Measurements from ENCODE around the gene SLC41A1.

The SLC41A1 gene

DNA sequence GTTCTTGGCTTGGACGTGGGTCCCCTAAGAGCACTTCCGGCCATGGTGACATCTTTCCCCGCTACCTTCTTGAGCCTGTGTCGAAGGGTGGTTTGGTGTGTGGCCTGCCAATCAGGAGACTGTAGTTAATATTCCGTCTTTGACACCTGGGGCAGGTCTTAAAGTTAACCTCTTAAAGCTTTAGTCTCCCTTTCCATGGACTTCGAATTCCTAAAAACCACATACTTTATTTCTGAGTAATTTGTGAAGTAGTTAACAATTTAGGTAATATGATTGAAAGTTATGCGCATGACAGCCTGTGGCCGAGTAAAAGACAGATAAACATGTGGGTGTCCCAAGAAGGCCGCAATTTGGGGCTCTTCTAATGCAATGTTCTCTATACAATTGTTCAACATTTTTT lies 27.6 kb downstream of the SLC41A1 start:
- DNase-seq, result no peak

DNA sequence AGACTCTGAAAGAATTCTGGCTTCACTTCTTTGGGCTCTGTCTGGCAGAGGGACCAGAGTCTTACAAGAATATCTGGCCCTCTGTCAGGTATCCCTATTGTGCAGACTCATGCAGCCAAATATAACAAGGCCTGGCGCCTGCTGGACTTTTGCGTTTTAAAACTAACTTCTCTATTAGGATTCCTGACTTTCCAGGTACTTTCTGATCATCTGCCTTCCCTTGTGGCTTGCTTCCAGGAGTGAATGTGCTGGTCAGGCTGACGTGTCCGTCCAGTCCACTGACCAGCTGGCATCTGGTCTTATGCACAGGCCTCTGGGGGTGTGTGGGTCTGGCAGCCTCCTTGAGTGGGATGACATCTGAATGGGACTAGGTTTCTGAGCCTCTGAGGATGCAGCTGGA lies 29.1 kb downstream of the SLC41A1 start:
- no peak for DNase-seq

DNA sequence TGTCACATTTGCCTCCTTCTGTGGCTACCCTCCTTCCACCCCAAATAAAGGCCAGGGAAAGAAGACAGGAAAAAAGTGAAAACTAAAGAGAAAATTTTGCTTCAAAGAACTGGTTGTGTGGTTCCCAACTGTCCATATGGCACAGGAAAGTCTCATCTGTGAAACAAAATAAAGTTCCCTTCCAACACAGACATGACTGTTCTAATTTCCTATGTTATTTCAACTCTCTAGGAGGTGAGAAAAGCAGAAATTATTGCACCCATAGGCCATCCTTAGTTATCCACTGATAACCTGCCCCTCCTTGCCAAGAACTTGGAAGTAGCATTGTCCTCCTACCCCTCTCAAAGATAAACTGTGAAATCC lies 29.6 kb downstream of the SLC41A1 start:
- DNase-seq, result no peak

DNA sequence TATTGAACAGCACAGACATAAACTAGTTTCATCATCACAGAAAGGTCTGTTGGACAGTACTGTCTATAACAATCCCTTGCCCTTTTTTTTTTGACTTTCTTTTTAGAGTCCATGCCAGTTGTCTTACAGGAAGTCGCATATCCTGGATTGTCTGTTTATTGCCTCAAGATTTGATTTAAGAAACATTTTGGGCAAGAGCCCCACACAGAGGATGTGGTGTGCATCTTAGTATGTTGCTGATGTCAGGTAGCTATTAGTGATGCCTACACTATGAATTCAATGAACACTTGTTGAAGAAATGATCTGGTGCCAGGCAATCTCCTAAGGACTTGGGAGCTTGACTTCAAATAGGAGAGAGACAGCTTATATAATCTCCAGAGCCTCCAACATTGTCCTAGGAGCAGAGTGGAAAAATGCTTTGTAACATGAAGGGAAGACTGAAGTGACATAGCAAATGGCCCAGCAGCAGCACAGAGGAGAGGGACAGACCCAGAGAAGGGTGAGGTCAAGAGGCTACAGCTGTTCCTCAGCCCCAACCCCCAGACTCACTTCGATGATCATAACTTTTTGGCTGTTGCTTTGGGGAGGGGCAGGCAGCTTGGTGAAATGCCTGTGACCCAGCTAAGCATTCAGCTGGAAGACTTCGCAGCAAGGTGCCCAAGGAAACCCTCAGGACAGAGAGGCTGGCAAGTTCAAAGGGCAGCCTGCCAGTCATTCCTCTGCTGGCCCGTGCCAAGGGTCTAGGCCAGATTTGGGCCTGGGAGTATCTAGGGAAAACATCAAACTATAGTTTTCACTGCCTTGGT lies 30.2 kb downstream of the SLC41A1 start:
- DNase-seq, result no peak

DNA sequence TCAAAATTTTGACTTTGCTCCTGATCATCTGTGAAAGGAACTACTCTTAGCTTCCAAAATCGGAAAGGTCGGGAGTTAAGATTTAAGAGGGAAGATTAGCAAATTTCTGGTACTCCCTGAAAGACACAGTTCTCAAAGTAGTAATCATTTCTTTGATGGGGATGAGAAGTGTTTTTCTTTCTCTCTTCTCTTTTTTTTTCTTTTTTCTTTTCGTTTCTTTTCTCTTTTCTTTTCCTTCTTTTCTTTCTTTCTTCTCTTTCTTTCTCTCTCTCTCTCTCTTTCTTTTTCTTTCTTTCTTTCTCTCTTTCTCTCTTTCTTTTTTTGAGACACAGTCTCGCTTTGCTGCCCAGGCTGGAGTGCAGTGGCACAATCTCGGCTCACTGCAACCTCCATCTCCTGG lies 32.7 kb downstream of the SLC41A1 start:
- no peak for DNase-seq

DNA sequence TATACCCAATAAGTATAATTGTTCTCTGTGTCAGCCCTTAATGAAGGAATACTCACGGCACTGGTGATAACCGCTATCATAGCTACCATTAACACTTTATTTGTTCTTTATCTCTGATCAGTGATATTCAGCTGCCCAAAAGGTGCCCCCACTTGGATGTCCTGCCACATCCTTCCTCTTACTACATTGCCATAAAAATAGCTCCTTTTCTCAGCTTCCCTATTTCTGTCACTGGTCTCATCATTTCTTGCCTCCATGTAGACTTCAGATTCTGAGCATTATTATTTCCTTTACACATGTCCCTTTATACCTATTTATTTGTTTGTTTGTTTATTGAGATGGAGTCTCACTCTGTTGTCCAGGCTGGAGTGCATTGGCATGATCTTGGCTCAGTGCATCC lies 35.0 kb downstream of the SLC41A1 start:
- DNase-seq, result no peak

DNA sequence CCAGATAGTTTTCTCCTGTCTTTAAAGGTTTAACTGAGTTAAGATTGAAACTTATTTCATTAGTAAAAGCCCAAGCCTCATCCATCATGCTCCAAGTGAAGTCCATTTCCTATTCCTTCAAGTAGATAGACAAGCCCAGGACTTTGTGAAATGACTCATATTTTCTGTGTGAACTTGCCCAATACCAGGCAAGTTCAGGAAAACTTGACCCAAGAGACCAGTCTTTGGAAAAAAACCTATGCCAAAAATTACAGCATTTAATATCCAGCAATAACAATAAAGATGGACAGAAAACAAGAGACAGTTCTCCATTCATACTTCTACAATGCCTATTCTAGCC lies 37.3 kb downstream of the SLC41A1 start:
- no peak for DNase-seq

DNA sequence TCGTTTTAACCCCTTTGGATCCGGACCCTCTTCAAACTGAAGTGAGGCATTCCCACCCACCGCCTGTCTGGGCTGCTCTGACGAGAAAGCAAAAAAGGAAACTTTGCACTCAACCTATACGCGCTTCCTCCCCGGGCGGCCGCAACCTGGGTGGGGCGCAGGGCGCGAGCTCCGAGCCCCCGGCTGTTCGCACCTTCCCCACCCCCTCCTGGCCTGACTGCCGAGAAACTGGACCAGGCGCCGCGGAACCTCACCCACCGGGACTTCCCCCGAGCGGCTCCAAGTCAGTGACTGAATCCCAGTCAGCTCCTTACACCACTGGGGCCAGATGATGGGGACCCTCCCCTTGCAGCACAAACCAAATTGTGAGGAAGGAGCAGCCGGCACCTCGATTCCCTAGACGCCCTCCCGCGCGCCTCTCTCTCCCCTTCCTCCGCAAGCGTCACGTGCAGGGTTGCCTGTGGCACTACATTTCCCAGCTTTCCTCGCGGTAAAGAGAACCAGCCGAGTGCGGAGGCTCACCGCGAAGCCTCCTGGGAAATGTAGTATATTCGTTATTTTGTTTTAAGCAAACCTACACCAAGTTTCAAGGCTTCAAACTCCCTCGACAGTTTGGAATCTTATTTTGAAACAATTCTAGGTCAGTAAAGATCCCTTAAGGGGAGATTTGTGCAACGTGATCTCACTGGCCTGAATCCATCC lies 37.8 kb downstream of the SLC41A1 start, which contains the start of gene RAB29:
TSS of gene RAB29 (minus strand) at position 468 of the 702 bp plus-strand sequence. CDS start 526 bp downstream, outside the sequence.
- DNase-seq, result peak; percentile 97

DNA sequence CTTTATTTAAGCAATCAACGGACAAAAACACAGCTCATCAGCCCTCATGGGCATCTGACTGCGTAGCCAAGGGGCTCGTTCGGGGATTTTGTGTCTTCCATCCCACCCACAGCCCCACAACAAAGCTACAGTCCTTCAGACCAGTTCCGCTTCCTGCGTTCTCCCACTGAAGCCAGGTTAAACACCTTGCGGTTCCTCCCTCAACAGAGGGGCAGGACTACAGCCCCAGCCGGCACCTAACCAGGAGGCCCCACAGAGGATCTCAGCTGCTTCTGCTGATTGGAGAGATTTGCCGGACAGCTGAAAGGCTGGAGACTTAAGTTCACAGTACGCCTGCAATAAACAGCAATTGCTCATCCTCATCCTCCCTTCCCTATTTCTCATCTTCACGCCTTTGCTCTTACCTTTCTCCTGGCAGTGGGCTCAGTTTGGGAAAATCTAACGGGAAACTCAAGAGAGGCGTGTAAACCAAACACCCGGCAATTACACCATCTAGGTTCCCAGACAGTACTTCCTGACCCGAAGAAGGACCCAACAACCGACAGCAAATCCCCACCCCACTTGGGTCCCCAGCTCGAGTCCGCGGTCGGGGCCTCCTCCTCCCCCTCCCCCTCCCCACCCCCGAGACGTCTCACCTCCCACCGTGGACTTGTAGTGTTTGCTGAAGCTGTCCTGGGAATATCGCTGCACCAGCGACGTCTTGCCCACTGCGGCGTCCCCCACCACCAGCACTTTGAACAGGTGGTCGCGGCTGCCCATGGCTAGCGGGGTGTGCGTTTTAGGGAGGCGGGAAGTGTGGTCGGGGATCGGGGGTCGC lies 38.6 kb downstream of the SLC41A1 start:
- DNase-seq, result peak; percentile 53

DNA sequence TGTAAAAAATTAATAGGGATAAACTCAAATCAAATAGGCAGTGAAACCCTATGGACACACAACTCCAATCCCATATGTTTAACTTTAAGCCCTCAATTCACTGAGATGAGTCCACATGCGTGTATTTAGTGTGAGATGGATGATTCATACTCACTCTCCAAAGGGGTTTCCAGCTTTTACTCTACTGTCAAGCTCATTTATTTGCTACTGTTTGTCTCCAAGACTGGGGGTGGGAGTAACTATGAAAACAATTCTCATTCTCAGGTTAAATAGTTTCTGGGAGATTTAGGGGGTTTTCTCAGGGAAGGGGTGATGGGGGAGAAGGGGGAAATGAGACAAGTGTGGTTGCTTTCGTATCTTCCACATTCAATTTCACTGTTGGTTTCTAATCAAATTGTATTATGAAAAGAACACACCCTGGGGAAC lies 40.4 kb downstream of the SLC41A1 start:
- DNase-seq, result no peak

DNA sequence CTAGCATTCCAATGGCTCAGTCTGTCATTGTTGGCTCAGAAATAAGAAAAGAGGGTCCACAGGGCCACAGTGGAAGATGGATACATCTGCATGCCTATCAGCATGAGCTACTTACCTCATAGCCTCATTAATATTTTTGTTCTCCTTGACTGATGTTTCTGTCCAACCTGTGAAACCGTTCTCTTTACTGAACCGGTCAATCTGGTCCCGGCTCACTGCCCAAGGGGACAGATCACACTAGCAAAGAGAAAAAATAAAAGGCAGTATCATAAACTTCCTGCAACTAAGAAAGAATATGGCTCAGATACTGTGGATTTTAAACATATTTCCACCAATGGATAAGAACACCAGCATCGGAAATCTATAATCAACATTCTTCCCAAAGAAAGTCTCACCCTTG lies 42.4 kb downstream of the SLC41A1 start:
- no peak for DNase-seq

DNA sequence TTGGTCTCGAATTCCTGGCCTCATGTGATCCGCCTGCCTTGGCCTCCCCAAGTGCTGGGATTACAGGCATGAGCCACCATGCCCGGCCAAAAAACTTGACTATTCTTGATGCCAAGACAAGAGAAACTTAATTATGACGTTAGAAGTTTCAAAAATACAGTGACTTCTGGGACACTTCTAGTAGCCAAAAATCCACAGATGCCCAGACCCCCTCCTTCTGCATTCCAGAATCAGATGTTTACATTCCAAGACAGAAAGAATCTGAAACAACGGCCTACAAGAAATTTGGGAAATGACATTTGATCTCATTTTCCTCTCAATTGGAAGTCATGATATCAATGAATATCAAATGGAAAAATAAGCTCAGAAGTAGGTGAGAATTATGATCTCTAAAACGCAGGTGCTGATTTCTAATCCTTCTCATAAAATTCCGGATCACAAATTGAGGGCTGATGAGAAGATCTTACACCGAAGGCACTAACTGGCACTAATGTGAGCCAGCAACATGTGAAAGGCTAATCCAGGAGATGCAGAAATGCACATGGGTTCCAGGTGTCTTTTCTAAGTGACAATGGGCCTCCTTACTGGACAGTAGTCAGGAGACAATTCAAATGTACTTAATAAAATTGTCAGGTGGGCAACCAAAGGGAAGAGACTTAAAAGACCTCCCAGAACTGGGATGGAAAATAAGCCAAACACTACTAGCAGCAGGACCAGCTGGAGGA lies 43.2 kb downstream of the SLC41A1 start:
- no peak for DNase-seq

DNA sequence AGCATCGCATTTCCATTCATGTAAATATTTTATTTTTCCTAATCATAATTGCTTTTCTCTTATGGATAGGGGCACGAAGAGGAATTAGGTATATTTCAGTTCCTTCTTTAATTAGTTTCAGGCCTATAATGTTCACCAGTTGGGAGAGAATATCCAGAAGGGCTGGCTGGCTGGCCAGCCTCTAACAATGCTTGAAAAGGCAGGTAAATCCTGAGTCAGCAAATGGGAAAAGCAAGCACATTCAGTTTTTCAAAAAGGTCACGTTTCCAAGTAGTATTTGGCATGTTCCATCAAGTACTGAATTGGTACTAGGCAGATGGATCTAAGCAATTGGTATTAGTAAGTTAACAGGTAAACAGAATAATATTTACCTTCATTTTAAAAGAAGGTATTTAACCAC lies 45.8 kb downstream of the SLC41A1 start:
- no peak for DNase-seq

DNA sequence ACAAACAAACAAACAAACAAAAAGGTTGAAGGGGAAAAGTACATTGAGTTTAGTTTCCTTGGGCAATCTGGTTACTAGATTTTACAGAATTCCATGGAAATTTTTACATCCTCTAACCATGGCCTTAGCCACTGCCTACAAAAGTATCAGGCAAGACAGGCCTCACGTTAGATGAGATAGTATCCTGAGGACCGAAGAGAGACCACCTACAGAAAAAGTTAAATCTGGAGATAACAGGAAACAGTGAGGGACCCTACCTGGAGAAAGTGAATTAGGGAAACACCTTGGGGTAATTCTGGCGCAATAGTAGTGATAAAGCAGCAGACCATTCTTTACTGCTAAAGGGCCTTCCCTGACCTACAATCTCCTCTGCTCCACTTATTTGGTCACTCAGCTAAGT lies 46.4 kb downstream of the SLC41A1 start:
- no peak for DNase-seq

DNA sequence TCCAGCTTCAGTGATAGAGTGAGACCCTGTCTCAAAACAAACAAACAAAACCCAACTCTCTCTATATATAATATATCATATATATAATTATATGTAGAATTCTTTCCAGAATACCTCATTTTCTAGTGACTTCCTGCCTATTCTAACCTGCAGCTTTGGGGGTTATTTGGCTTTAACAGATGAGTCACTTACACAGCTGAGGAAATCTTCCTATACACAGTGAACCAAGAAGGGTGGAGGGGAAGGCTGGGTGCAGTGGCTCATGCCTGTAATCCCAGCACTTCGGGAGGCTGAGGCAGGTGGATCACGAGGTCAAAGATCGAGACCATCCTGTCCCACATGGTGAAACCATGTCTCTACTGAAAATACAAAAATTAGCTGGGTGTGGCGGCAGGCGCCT lies 47.0 kb downstream of the SLC41A1 start:
- no peak for DNase-seq

DNA sequence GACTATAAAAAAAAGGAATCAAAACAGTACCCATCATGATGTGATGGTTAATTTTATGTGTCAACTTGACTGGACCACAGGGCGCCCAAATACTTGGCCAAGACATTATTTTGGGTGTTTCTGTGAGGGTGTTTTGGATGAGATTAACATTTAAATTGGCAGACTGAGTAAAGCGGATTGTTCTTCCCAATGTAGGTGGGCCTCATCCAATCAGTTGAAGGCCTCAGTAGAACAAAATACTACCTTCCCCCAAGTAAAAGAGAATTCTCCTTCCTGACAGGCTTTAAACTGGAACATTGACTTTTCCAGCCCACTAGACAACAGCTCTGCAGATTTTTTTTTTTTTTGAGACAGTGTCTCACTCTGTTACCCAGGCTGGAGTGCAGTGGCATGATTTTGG lies 48.4 kb downstream of the SLC41A1 start:
- DNase-seq, result no peak

DNA sequence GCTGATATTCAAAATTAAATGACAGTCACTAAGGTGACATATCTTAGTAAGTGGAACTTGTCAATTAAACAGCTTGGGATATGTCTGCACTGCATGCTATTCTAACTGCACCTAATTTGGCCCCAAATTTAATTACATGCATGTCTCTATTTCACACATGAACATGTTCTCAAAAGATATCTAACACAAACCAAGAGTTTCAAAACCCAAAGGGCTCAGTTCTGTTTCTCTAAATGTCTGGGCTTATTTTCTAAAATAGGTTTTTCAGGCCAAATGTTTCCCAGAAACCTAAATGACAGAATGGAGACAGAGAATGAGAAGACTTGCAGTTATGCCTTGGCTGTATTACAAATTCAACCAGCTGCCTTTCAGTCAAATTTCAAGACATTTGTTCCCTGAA lies 49.0 kb downstream of the SLC41A1 start:
- DNase-seq, result no peak

DNA sequence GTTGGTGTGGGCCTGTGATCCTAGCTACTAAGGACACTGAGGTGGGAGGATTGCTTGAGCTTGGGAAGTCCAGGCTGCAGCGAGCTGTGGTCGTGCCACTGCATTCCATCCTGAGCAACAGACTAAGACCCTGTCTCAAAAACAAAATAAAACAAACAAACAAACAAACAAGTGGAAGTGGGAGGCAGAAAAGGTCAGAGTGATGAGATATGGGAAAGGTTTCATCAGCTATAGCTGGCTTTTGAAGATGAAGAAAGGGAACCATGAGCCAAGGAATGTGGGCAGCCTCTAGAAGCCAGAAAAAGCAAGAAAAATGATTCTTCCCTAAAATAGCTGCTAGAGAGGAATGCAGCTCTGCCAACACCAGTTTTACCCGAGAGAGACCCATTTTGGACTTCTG lies 52.4 kb downstream of the SLC41A1 start:
- no peak for DNase-seq

DNA sequence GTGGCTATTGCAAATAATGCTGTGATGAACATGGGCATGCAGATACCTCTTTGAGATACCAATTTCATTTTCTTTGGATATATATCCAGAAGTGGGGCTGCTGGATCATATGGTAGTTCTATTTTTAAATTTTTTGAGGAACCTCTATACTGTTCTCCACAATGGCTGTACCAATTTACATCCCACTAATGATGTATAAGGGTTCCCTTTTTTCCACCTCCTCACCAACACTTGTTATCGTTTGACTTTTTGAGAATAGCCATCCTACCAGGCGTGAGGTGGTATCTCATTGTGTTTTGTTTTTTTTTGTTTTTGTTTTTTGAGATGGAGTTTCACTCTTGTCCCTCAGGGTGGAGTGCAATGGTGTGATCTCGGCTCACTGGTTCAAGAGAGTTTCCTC lies 56.4 kb downstream of the SLC41A1 start:
- no peak for DNase-seq

DNA sequence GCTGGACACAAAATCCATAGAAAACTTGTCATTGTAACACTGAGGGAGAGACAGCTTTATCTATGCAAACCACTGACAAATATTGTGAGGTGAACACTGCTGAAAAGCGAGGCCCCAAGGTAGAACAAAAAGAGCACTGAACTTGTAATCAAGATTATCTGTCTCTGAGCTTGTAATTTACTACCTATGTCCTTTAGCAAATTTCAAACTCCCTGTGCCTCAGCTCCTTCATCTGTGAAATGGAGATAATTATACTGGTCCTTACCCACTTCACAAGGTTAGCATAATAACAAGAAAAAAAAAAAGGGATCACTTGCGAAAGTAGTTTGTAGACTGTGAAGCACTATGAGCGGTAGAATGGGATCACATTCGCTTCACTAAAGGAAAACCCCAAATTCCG lies 58.1 kb downstream of the SLC41A1 start:
- DNase-seq, result no peak

DNA sequence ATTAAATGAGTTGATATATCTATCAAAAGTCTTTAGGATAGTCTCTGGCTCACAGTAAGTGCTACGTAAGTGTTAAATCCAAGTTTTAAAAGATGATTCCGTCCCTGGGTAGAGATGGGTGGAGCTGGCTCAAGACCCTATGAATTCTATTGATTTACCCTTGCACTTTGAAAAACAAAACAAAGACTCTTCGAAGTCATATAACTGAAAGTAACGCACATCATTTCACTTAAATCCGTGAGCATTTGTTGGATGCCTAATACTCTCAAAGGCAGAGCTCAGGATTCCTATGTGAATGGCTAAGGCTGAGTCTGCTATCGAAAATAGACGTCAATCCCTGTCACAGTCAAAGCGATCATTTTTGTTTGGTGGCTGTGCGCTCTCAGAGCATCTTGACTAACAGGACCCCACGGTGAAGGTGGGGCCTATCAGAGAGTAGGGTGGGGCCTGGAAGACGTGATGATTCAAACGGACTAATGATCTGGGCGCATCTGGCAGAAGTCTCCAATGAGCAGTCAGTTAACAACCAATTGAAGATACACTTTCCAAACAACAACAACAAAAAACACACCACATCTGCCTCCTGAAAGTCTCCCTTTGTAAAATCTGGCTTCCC lies 61.9 kb downstream of the SLC41A1 start:
- DNase-seq, result no peak
